HCT116 (cell line): Measurements from ENCODE around the gene TMEM174. TPM values are rescaled to one million over a fixed set of nuclear protein-coding genes. Genes with fewer than 3 reads are reported as not detected.

ENCODE experiments used
- ATAC-seq: fragments of 200-7000 bp; cut with Tn5 transposase; 2 replicates; pipeline ENCODE4 v1.9.1; 2020; ENCODE audit warnings: mild to moderate bottlenecking, moderate library complexity
- BruUV-seq: library from RNA; stranded (reverse); fragments of 400-500 nt; replicated peaks from 2 replicates; lab custom pipeline; 2021; lab: Mats Ljungman, UMichigan
- CTCF ChIA-PET: fragments of 300-600 bp; sonication (Branson Sonifier 250); formaldehyde crosslinking; loops from one replicate; lab custom pipeline; 2021; ENCODE audit warnings: antibody characterized with exemption; lab: Charles Lee
- POLR2A ChIA-PET: fragments of 300-600, 350-600 bp; sonication (Branson Sonifier 250); formaldehyde crosslinking; loops from one replicate; lab custom pipeline; 2021; ENCODE audit warnings: antibody characterized with exemption; lab: Charles Lee
- RAD21 ChIA-PET, 2 experiments: fragments of 300-600 bp; sonication (Branson Sonifier 250); formaldehyde crosslinking; loops; one replicate each; lab custom pipeline; 2023; ENCODE audit warnings: low total read pairs in 2 of 2; ENCODE audit not compliant: uncharacterized antibody in 2 of 2, unreplicated experiment in 2 of 2, low non-redundant PET in 1 of 2; lab: Charles Lee
- DNase-seq: peaks from one replicate; pipeline ENCODE4 v3.0.0-alpha.2; 2010; ENCODE audit warnings: low read depth, low spot score
- H2AFZ ChIP-seq: fragments of 200-600 bp; shearing (Covaris generic), sonication (generic); 2 replicates; pipeline ENCODE4 v1.6.1; 2017; ENCODE audit warnings: low read depth, mixed run types, mixed read lengths, antibody characterized with exemption, low read length; ENCODE audit not compliant: poor library complexity, severe bottlenecking
- H3K27ac ChIP-seq: 2 replicates; pipeline ENCODE4 v1.5.1; 2012; ENCODE audit warnings: low read depth, low read length
- H3K27me3 ChIP-seq: fragments of 200-600 bp; sonication (generic); 2 replicates; pipeline ENCODE4 v1.6.1; 2016; ENCODE audit warnings: mixed run types, low read length, mixed read lengths; ENCODE audit not compliant: insufficient read depth
- H3K36me3 ChIP-seq, 2 experiments: fragments of 200-500 bp in 1 of 2; fragments of 200-600 bp in 1 of 2; sonication (Bioruptor generic) in 1 of 2; sonication (generic) in 1 of 2; 2 replicates each; pipeline versions ENCODE4 v1.5.1 to v1.6.1; 2014 to 2016; ENCODE audit warnings: low read length in 2 of 2, inconsistent platforms in 1 of 2, mixed read lengths in 1 of 2, mixed run types in 1 of 2; ENCODE audit not compliant: insufficient read depth in 2 of 2, control insufficient read depth in 1 of 2
- H3K4me1 ChIP-seq, 2 experiments: fragments of 200-600 bp in 1 of 2; sonication (generic) in 1 of 2; 2 replicates each; pipeline versions ENCODE4 v1.5.1 to v1.6.1; 2012 to 2017; ENCODE audit warnings: low read length in 2 of 2, inconsistent platforms in 1 of 2, mild to moderate bottlenecking in 1 of 2, mixed read lengths in 1 of 2, mixed run types in 1 of 2, moderate library complexity in 1 of 2; ENCODE audit not compliant: insufficient read depth in 2 of 2, control insufficient read depth in 1 of 2
- H3K4me2 ChIP-seq: fragments of 200-600 bp; sonication (generic); 2 replicates; pipeline ENCODE4 v1.6.1; 2017; ENCODE audit warnings: mixed run types, low read length, mixed read lengths
- H3K4me3 ChIP-seq, 2 experiments: fragments of 200-600 bp in 1 of 2; sonication (generic) in 1 of 2; replicated peaks in 1 of 2; 2 replicates each; pipeline ENCODE4 v1.5.1; 2011 to 2016; ENCODE audit warnings: low read length in 2 of 2, control low read depth in 1 of 2, low read depth in 1 of 2, mild to moderate bottlenecking in 1 of 2, mixed read lengths in 1 of 2, mixed run types in 1 of 2
- H3K79me2 ChIP-seq: fragments of 200-600 bp; sonication (generic); 2 replicates; pipeline ENCODE4 v1.6.1; 2017; ENCODE audit warnings: mild to moderate bottlenecking, mixed run types, low read length, moderate library complexity, mixed read lengths; ENCODE audit not compliant: insufficient read depth
- H3K9ac ChIP-seq: fragments of 200-600 bp; sonication (generic); 2 replicates; pipeline ENCODE4 v1.6.1; 2016; ENCODE audit warnings: low read length, mixed read lengths
- H3K9me2 ChIP-seq: fragments of 200-600 bp; sonication (generic), shearing (Covaris generic); 2 replicates; pipeline ENCODE4 v1.6.1; 2017; ENCODE audit warnings: mixed run types, mild to moderate bottlenecking, moderate library complexity; ENCODE audit not compliant: insufficient read depth
- H3K9me3 ChIP-seq, 2 experiments: fragments of 200-500 bp in 1 of 2; fragments of 200-600 bp in 1 of 2; sonication (Bioruptor generic) in 1 of 2; sonication (generic) in 1 of 2; 2 replicates each; pipeline ENCODE4 v1.6.1; 2014 to 2017; ENCODE audit warnings: low read length in 2 of 2, mixed read lengths in 2 of 2, inconsistent platforms in 1 of 2, low read depth in 1 of 2, mild to moderate bottlenecking in 1 of 2, mixed run types in 1 of 2, moderate library complexity in 1 of 2; ENCODE audit not compliant: control insufficient read depth in 1 of 2, insufficient read depth in 1 of 2
- H4K20me1 ChIP-seq: fragments of 200-600 bp; sonication (generic), shearing (Covaris generic); 2 replicates; pipeline ENCODE4 v1.6.1; 2017; ENCODE audit warnings: mixed run types, mild to moderate bottlenecking, moderate library complexity; ENCODE audit not compliant: insufficient read depth
- ATF3 ChIP-seq: IDR thresholded peaks from 2 replicates; pipeline ENCODE4 v1.6.1; 2012
- CEBPB ChIP-seq: IDR thresholded peaks from 2 replicates; pipeline ENCODE4 v1.6.1; 2012; ENCODE audit warnings: low read depth
- EGR1 ChIP-seq: IDR thresholded peaks from 2 replicates; pipeline ENCODE4 v1.6.1; 2012; ENCODE audit warnings: low read depth
- ELF1 ChIP-seq: IDR thresholded peaks from 2 replicates; pipeline ENCODE4 v1.6.1; 2012; ENCODE audit warnings: low read depth, borderline replicate concordance
- EZH2 ChIP-seq: fragments of 200-600 bp; sonication (generic); IDR thresholded peaks from 2 replicates; pipeline ENCODE4 v1.6.1; 2017; ENCODE audit warnings: antibody characterized with exemption, mixed run types
- JUND ChIP-seq: IDR thresholded peaks from 2 replicates; pipeline ENCODE4 v1.6.1; 2012
- POLR2A ChIP-seq: IDR thresholded peaks from 2 replicates; pipeline ENCODE4 v1.7.0; 2011; ENCODE audit warnings: borderline replicate concordance; ENCODE audit not compliant: insufficient read depth, insufficient read length; ENCODE audit errors: extremely low read depth
- POLR2AphosphoS5 ChIP-seq: IDR thresholded peaks from 2 replicates; pipeline ENCODE4 v1.6.1; 2011; ENCODE audit warnings: mild to moderate bottlenecking, low read depth, low read length, moderate library complexity
- REST ChIP-seq: IDR thresholded peaks from 2 replicates; pipeline ENCODE4 v1.6.1; 2012; ENCODE audit warnings: low read depth
- SIN3A ChIP-seq: IDR thresholded peaks from 2 replicates; pipeline ENCODE4 v1.6.1; 2012; ENCODE audit warnings: low read depth
- SP1 ChIP-seq: IDR thresholded peaks from 2 replicates; pipeline ENCODE4 v1.6.1; 2012; ENCODE audit warnings: low read depth
- ZBTB33 ChIP-seq: IDR thresholded peaks from 2 replicates; pipeline ENCODE4 v1.6.1; 2011; ENCODE audit warnings: mild to moderate bottlenecking, low read length, moderate library complexity; ENCODE audit not compliant: insufficient replicate concordance; ENCODE audit errors: extremely low read depth
- ZFX ChIP-seq: fragments of 450-650 bp; IDR thresholded peaks from 2 replicates; pipeline ENCODE4 v1.6.1; 2017
- ZNF274 ChIP-seq: fragments of 200-500 bp; sonication (Bioruptor generic); IDR thresholded peaks from 2 replicates; pipeline ENCODE4 v1.6.1; 2014; ENCODE audit warnings: mild to moderate bottlenecking, low read depth, low read length, inconsistent platforms
- intact Hi-C: fragments of 100-400 bp; cut with micrococcal nuclease; formaldehyde crosslinking; loops from 2 replicates; pipeline ENCODE4 v1.10.0; 2022
- total RNA-seq: library from RNA; stranded (reverse); gene quantifications from one replicate; pipeline ENCODE4 v1.2.1, GENCODE V29; 2021; ENCODE audit not compliant: unreplicated experiment

TMEM174 gene
- total RNA-seq, 1 experiment from 2014 or later = not detected

GRCh38 chr5:73150876-73151275, 22.1 kb upstream of the TMEM174 start:
- no peaks in the 10 kb centered on the region for H3K4me1 ChIP-seq
- no peak overlapping the region for H3K4me3 ChIP-seq
- no peak for ATAC-seq
- no peaks in the 10 kb centered on the region for H3K79me2 ChIP-seq
- no peaks in the 10 kb centered on the region for H3K9me3 ChIP-seq
- H3K36me3 ChIP-seq = no peaks in the 10 kb centered on the region
- H3K9ac ChIP-seq = no peak overlapping the region
- H2AFZ ChIP-seq = no peak overlapping the region
- no TSS peak for BruUV-seq
- H4K20me1 ChIP-seq = no peaks in the 10 kb centered on the region
- ChIA-PET POLR2A (no interaction called here), CTCF (interaction anchor here (2.3 kb wide), 1 partner anchor 11 kb away, joined by 6 read pairs; no protein-coding TSS in a partner anchor), RAD21 (no interaction called here)
- no peak for DNase-seq
- H3K9me2 ChIP-seq = no peaks in the 10 kb centered on the region
- intact Hi-C loops = no loop called here
- no peak overlapping the region for H3K4me2 ChIP-seq
- TF ChIP-seq EGR1 (no peak), ZNF274 (no peak), EZH2 (no peak), ELF1 (no peak), ZFX (no peak), SIN3A (no peak)
- H3K27ac ChIP-seq = no peak overlapping the region
- H3K27me3 ChIP-seq = no peaks in the 10 kb centered on the region

GRCh38 chr5:73151766-73152410, 21.1 kb upstream of the TMEM174 start:
- H3K9ac ChIP-seq = no peak overlapping the region
- H3K4me2 ChIP-seq = no peak overlapping the region
- no peaks in the 10 kb centered on the region for H3K36me3 ChIP-seq
- BruUV-seq = no TSS peak
- no peak overlapping the region for H2AFZ ChIP-seq
- H3K79me2 ChIP-seq = no peaks in the 10 kb centered on the region
- H3K9me2 ChIP-seq = no peaks in the 10 kb centered on the region
- no peak overlapping the region for H3K27ac ChIP-seq
- ChIA-PET CTCF (interaction anchor here (1.2 to 2.3 kb wide), 2 partner anchors 10 to 19 kb away, joined by 4 to 6 read pairs; no protein-coding TSS in a partner anchor), RAD21 (no interaction called here), POLR2A (no interaction called here)
- H3K9me3 ChIP-seq = no peaks in the 10 kb centered on the region
- H3K4me1 ChIP-seq = no peaks in the 10 kb centered on the region
- no peak for ATAC-seq
- no peak overlapping the region for H3K4me3 ChIP-seq
- H3K27me3 ChIP-seq = no peaks in the 10 kb centered on the region
- intact Hi-C loops = no loop called here
- H4K20me1 ChIP-seq = no peaks in the 10 kb centered on the region
- no peak for DNase-seq
- TF ChIP-seq SP1 (no peak), REST (no peak), POLR2A (no peak), POLR2AphosphoS5 (no peak), CEBPB (no peak), JUND (no peak), ZBTB33 (no peak), ZNF274 (no peak), SIN3A (no peak), ELF1 (no peak), ATF3 (no peak), EGR1 (no peak)
